ENCODE data around the gene CTXND1. TPM values are rescaled to one million over a fixed set of nuclear protein-coding genes. Genes with fewer than 3 reads are reported as not detected.

CTXND1 gene
- total RNA-seq, 1 experiment from 2014 or later: not detected

- no peak overlapping the region for H2BK5ac ChIP-seq (ENCODE audit: insufficient read length, low read length)
- H4K8ac ChIP-seq (replicated peaks; ENCODE audit: insufficient read length, low read depth, low read length): no peak overlapping the region
- H2AFZ ChIP-seq (ENCODE audit: low read length): no peak overlapping the region
- H3K27me3 ChIP-seq (ENCODE audit: insufficient read depth, low read length): no peaks in the 10 kb centered on the region
- H3K4me2 ChIP-seq (ENCODE audit: insufficient read depth, insufficient read length, low read length): no peak overlapping the region
- no peak overlapping the region for H3K23ac ChIP-seq (ENCODE audit: insufficient read length, low read depth, low read length)
- Mint-ChIP-seq H3K4me3 (no peak overlapping the region), H3K27ac (no peak overlapping the region), H3K36me3 (ENCODE audit: insufficient read depth in 1 of 3, low read depth in 3 of 3) (no peaks in the 10 kb centered on the region), H3K27me3 (ENCODE audit: low read depth) (peaks cover 3% of the 10 kb centered on the region; the same call in 1 of the 2 replicates), H3K9me3 (no peaks in the 10 kb centered on the region; a peak in 1 of 5 replicates), H3K4me1 (peaks cover 6 to 10% of the 10 kb centered on the region in 2 experiments)
- WGBS (ENCODE audit: extremely low coverage, insufficient read length, low lambda C conversion rate): no CpG with 5 or more reads among the region's 4 CpGs
- H3K4me1 ChIP-seq (ENCODE audit: insufficient read depth, low read length): peaks cover 4% of the 10 kb centered on the region; the same call in 1 of the 2 replicates
- H3K23me2 ChIP-seq (ENCODE audit: insufficient read length, low read depth, low read length, poor library complexity, severe bottlenecking): no peaks in the 10 kb centered on the region
- H2BK12ac ChIP-seq (ENCODE audit: insufficient read length, low read depth, low read length): no peak overlapping the region
- no peak overlapping the region for H2BK20ac ChIP-seq (ENCODE audit: low read depth, low read length, poor library complexity, severe bottlenecking)
- H3K56ac ChIP-seq (ENCODE audit: insufficient read length, low read depth, low read length): no peak overlapping the region
- no peak overlapping the region for H4K91ac ChIP-seq (ENCODE audit: insufficient read length, low read depth, low read length)
- no peaks in the 10 kb centered on the region for H3K9me3 ChIP-seq (ENCODE audit: control insufficient read depth, low read depth, low read length)
- H3K4ac ChIP-seq (ENCODE audit: low read depth, low read length): no peak overlapping the region
- no peak overlapping the region for H3T11ph ChIP-seq (ENCODE audit: low read length)
- H2AK5ac ChIP-seq (ENCODE audit: insufficient read length, low read length): no peak overlapping the region
- no peak overlapping the region for H3K27ac ChIP-seq (ENCODE audit: insufficient read length, low read depth, low read length)
- no peaks in the 10 kb centered on the region for H4K20me1 ChIP-seq (ENCODE audit: control insufficient read depth, insufficient read depth, insufficient read length)
- H3K79me1 ChIP-seq (ENCODE audit: insufficient read depth, low read depth, low read length, poor library complexity, severe bottlenecking): no peaks in the 10 kb centered on the region
- H3K18ac ChIP-seq (ENCODE audit: insufficient read length, low read depth, low read length): no peak overlapping the region
- H3K79me2 ChIP-seq (ENCODE audit: insufficient read depth, low read length): no peaks in the 10 kb centered on the region
- H2BK15ac ChIP-seq (ENCODE audit: low read depth, low read length): no peak overlapping the region
- no peak overlapping the region for H4K5ac ChIP-seq (ENCODE audit: insufficient read length, low read depth, low read length)
- TF ChIP-seq, protein P1, sequence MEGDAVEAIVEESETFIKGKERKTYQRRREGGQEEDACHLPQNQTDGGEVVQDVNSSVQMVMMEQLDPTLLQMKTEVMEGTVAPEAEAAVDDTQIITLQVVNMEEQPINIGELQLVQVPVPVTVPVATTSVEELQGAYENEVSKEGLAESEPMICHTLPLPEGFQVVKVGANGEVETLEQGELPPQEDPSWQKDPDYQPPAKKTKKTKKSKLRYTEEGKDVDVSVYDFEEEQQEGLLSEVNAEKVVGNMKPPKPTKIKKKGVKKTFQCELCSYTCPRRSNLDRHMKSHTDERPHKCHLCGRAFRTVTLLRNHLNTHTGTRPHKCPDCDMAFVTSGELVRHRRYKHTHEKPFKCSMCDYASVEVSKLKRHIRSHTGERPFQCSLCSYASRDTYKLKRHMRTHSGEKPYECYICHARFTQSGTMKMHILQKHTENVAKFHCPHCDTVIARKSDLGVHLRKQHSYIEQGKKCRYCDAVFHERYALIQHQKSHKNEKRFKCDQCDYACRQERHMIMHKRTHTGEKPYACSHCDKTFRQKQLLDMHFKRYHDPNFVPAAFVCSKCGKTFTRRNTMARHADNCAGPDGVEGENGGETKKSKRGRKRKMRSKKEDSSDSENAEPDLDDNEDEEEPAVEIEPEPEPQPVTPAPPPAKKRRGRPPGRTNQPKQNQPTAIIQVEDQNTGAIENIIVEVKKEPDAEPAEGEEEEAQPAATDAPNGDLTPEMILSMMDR (conservative IDR thresholded peaks at IDR 0.05): no peak
- H2BK120ac ChIP-seq (ENCODE audit: low read depth, low read length, poor library complexity, severe bottlenecking): no peak overlapping the region
- H3K9ac ChIP-seq (ENCODE audit: extremely low read depth, insufficient read length, low read length): no peak overlapping the region
- no peak for DNase-seq
- H3K14ac ChIP-seq (ENCODE audit: insufficient read depth, low read length): no peak overlapping the region
Measured at GRCh38 chr15:80288131-80288530, 36.1 kb upstream of the CTXND1 start.
